ENCODE data around the gene MRI1. TPM values are rescaled to one million over a fixed set of nuclear protein-coding genes. Genes with fewer than 3 reads are reported as not detected.
A peak's percentile ranks its signal among the peaks of the same experiment; 100 is the strongest.

The MRI1 gene
- total and polyA plus RNA-seq, 4 experiments from 2014 or later, result 3.5 to 52.3 (median 32.4) TPM

DNA sequence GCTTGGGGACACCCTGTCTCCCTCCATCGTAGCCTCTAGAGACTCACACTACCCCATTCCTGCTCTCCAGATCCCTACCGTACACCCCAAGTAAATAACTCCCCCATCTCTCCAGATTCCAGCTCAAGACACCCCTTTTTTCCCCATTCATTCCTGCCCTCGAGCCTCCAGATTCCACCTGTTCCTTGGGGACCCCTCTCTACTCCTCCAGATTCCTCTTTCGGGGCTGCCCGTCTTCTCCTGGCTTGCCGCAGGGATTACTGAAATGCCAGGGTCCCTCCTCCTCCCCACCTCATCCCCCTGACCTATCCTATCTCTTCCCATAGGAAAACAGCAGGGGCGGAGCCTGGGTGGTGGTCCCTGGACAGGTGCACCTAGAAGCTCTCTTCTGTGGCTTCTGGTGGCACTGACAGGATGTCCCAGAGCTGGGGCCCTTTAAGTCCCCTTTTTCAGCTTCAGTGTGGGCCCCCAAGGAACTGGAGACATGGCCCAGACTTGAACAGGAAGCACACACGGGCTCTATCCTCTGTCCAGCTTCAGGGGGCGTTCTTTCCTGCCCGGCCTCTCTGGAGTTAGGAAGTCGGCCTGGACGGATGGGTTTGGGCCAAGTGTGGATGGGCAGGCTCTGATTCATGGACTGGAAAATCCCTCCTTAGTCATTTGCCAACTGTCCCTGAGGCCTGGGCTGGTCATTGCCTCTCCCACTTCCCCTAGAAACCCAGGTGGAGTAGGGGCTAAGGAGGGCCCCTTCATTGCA is 32.2 kb downstream of the MRI1 start:
- intact Hi-C loops (cut with micrococcal nuclease), result no loop called here
- peaks cover 0 to 2% (median 0%) of the 10 kb centered on the region in 8 donors for H3K9me3 Mint-ChIP-seq
- CTCF ChIA-PET (ENCODE audit: partially characterized antibody), result interaction anchor here (1.5 to 5.9 kb wide), 4 partner anchors 8 to 66 kb away, joined by 6 to 39 read pairs (median 6); no protein-coding TSS in a partner anchor

DNA sequence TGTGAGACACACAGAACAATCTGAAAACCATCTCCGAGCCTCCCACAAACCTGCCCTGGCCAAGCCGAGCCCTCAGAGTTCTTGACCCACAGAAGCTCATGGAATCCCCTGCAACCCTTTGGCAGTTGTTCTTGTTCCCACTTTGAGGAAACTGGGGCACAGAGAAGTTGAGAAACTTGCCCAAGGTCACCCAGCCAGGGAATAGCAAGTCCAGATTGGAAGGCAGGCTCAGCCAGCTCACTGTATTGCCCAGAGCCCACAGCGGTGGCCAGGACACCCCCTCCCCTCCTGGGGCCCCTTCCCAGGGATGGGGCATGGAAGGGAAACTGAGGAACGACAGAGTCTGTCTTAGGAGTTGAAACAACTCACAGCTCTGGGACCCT is 32.7 kb downstream of the MRI1 start:
- no peaks in the 10 kb centered on the region for H3K27me3 ChIP-seq (ENCODE audit: insufficient read depth, low read length)
- H3K4me1 ChIP-seq (ENCODE audit: insufficient read depth, low read length), result peaks cover 18% of the 10 kb centered on the region
- Mint-ChIP-seq H3K27me3 (no peaks in the 10 kb centered on the region), H3K9me3 (peaks cover 0 to 2% (median 0%) of the 10 kb centered on the region in 8 donors), H3K27ac (peak overlapping the region in 4 of 7 donors; percentile 10 to 89 (median 74)), H3K36me3 (peaks cover 0 to 4% of the 10 kb centered on the region in 2 donors), H3K4me3 (peak overlapping the region in 6 of 8 donors; percentile 13 to 93 (median 78)), H3K4me1 (peaks cover 15 to 33% (median 25%) of the 10 kb centered on the region in 4 donors)
- no peak for DNase-seq
- H3K27ac ChIP-seq (ENCODE audit: low read depth, low read length), result no peak overlapping the region
- no peaks in the 10 kb centered on the region for H3K36me3 ChIP-seq (ENCODE audit: insufficient read depth, low read length)
- H3K9me3 ChIP-seq (ENCODE audit: control insufficient read depth in 1 of 2, low read length in 2 of 2), result no peaks in the 10 kb centered on the region
- CTCF ChIA-PET (ENCODE audit: partially characterized antibody), result interaction anchor here (1.3 to 5.9 kb wide), 5 partner anchors 9 to 65 kb away, joined by 3 to 39 read pairs (median 6); no protein-coding TSS in a partner anchor
- intact Hi-C loops (cut with micrococcal nuclease), result no loop called here
- no peak overlapping the region for H3K4me3 ChIP-seq (ENCODE audit: low read length in 2 of 2)
- POLR2A ChIA-PET (ENCODE audit: partially characterized antibody), result interaction anchor here (0.5 to 8.3 kb wide), 6 partner anchors 9 to 50 kb away, joined by 3 to 119 read pairs (median 16); partner anchors contain the start of gene C19orf53

More for the DNA sequence above, 32.2 kb downstream of the MRI1 start:
- H3K27me3 ChIP-seq (ENCODE audit: insufficient read depth, low read length), result no peaks in the 10 kb centered on the region
- Mint-ChIP-seq H3K27ac (peak overlapping the region; percentile 60 to 91 (median 85)), H3K36me3 (peaks cover 0 to 4% of the 10 kb centered on the region in 2 donors), H3K4me3 (peak overlapping the region; percentile 73 to 93 (median 80)), H3K4me1 (peaks cover 15 to 33% (median 25%) of the 10 kb centered on the region in 4 donors), H3K27me3 (no peaks in the 10 kb centered on the region)
- DNase-seq, result no peak
- H3K4me3 ChIP-seq (ENCODE audit: low read length in 2 of 2), result no peak overlapping the region
- H3K4me1 ChIP-seq (ENCODE audit: insufficient read depth, low read length), result peaks cover 18% of the 10 kb centered on the region
- POLR2A ChIA-PET (ENCODE audit: partially characterized antibody), result interaction anchor here (1.0 to 8.3 kb wide), 10 partner anchors 9 to 66 kb away, joined by 3 to 119 read pairs (median 16); partner anchors contain the start of gene C19orf53
- H3K27ac ChIP-seq (ENCODE audit: low read depth, low read length), result peak overlapping the region; percentile 53
- no peaks in the 10 kb centered on the region for H3K9me3 ChIP-seq (ENCODE audit: control insufficient read depth in 1 of 2, low read length in 2 of 2)
- no peaks in the 10 kb centered on the region for H3K36me3 ChIP-seq (ENCODE audit: insufficient read depth, low read length)

GRCh38 chr19:13797870-13798269 is 33.5 kb downstream of the MRI1 start:
- peak overlapping the region in 2 of 7 donors; percentile 4 to 17 for H3K27ac Mint-ChIP-seq
- peaks cover 0 to 2% (median 0%) of the 10 kb centered on the region in 8 donors for H3K9me3 Mint-ChIP-seq
- Histone ChIP-seq H3K9me3 (ENCODE audit: control insufficient read depth in 1 of 2, low read length in 2 of 2) (no peaks in the 10 kb centered on the region), H3K27ac (ENCODE audit: low read depth, low read length) (no peak overlapping the region), H3K36me3 (ENCODE audit: insufficient read depth, low read length) (no peaks in the 10 kb centered on the region), H3K4me1 (ENCODE audit: insufficient read depth, low read length) (peaks cover 18% of the 10 kb centered on the region), H3K27me3 (ENCODE audit: insufficient read depth, low read length) (no peaks in the 10 kb centered on the region), H3K4me3 (ENCODE audit: low read length in 2 of 2) (no peak overlapping the region)
- intact Hi-C loops (cut with micrococcal nuclease), result no loop called here
- H3K4me1 Mint-ChIP-seq, result peaks cover 15 to 33% (median 25%) of the 10 kb centered on the region in 4 donors
- H3K4me3 Mint-ChIP-seq, result peak overlapping the region in 3 of 8 donors; percentile 5 to 41 (median 38)
- ChIA-PET POLR2A (ENCODE audit: partially characterized antibody) (interaction anchor here (0.6 to 8.3 kb wide), 5 partner anchors 8 to 614 kb away, joined by 4 to 119 read pairs (median 10); no protein-coding TSS in a partner anchor), CTCF (ENCODE audit: partially characterized antibody) (interaction anchor here (0.9 to 5.9 kb wide), 5 partner anchors 12 to 220 kb away, joined by 3 to 39 read pairs (median 6); no protein-coding TSS in a partner anchor)
- no peaks in the 10 kb centered on the region for H3K27me3 Mint-ChIP-seq
- H3K36me3 Mint-ChIP-seq, result peaks cover 0 to 4% of the 10 kb centered on the region in 2 donors
- DNase-seq, result no peak

- CTCF ChIA-PET (ENCODE audit: partially characterized antibody), result interaction anchor here (1.0 kb wide), 1 partner anchor 12 kb away, joined by 5 read pairs; no protein-coding TSS in a partner anchor
- Mint-ChIP-seq H3K4me1 (peaks cover 10 to 21% (median 16%) of the 10 kb centered on the region in 4 donors), H3K27ac (no peak overlapping the region), H3K4me3 (no peak overlapping the region), H3K9me3 (no peaks in the 10 kb centered on the region), H3K36me3 (peaks cover 0 to 4% of the 10 kb centered on the region in 2 donors), H3K27me3 (no peaks in the 10 kb centered on the region)
- no peaks in the 10 kb centered on the region for H3K9me3 ChIP-seq (ENCODE audit: control insufficient read depth in 1 of 2, low read length in 2 of 2)
- H3K27ac ChIP-seq (ENCODE audit: low read depth, low read length), result no peak overlapping the region
- intact Hi-C loops (cut with micrococcal nuclease), result no loop called here
- no peak for DNase-seq
- no peaks in the 10 kb centered on the region for H3K36me3 ChIP-seq (ENCODE audit: insufficient read depth, low read length)
- no peak overlapping the region for H3K4me3 ChIP-seq (ENCODE audit: low read length in 2 of 2)
- POLR2A ChIA-PET (ENCODE audit: partially characterized antibody), result interaction anchor here (1.1 to 8.3 kb wide), 2 partner anchors 38 to 47 kb away, joined by 3 to 119 read pairs; no protein-coding TSS in a partner anchor
- H3K4me1 ChIP-seq (ENCODE audit: insufficient read depth, low read length), result peaks cover 18% of the 10 kb centered on the region
- H3K27me3 ChIP-seq (ENCODE audit: insufficient read depth, low read length), result no peaks in the 10 kb centered on the region
Measured at GRCh38 chr19:13799669-13800068, 35.3 kb downstream of the MRI1 start.

DNA sequence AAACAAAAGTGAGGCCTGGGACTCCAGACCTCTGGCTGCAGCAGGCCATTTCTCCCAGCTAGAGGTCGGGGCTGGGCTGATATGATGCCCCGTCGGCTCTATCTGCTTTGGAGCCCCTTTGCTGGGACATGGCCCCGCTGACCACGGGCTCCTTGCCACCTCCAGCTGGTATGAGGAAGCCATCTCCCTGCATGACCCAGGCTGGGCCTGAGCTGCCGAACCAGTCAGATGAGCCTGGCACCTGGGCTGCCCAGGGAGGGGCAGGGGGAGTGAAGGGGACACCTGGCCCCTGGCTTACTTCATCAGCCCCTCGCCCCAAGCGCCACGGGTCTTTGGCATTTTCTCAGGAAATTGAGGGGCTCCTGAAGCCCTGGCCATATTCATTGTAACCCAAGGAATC is 38.7 kb downstream of the MRI1 start:
- H3K4me3 ChIP-seq (ENCODE audit: low read length in 2 of 2), result no peak overlapping the region
- H3K27me3 ChIP-seq (ENCODE audit: insufficient read depth, low read length), result no peaks in the 10 kb centered on the region
- H3K27ac ChIP-seq (ENCODE audit: low read depth, low read length), result no peak overlapping the region
- peaks cover 0 to 2% of the 10 kb centered on the region in 2 donors for H3K36me3 Mint-ChIP-seq
- H3K4me1 Mint-ChIP-seq, result no peaks in the 10 kb centered on the region
- H3K4me1 ChIP-seq (ENCODE audit: insufficient read depth, low read length), result no peaks in the 10 kb centered on the region
- no peaks in the 10 kb centered on the region for H3K9me3 ChIP-seq (ENCODE audit: control insufficient read depth in 1 of 2, low read length in 2 of 2)
- intact Hi-C loops (cut with micrococcal nuclease), result no loop called here
- H3K4me3 Mint-ChIP-seq, result no peak overlapping the region
- no peak for DNase-seq
- H3K9me3 Mint-ChIP-seq, result no peaks in the 10 kb centered on the region
- POLR2A ChIA-PET (ENCODE audit: partially characterized antibody), result no interaction called here
- no peaks in the 10 kb centered on the region for H3K27me3 Mint-ChIP-seq
- H3K27ac Mint-ChIP-seq, result no peak overlapping the region
- CTCF ChIA-PET (ENCODE audit: partially characterized antibody), result interaction anchor here (0.7 to 1.3 kb wide), 3 partner anchors 15 to 59 kb away, joined by 3 read pairs; no protein-coding TSS in a partner anchor
- no peaks in the 10 kb centered on the region for H3K36me3 ChIP-seq (ENCODE audit: insufficient read depth, low read length)

GRCh38 chr19:13804830-13805683 is 40.7 kb downstream of the MRI1 start:
- H3K36me3 ChIP-seq (ENCODE audit: insufficient read depth, low read length), result no peaks in the 10 kb centered on the region
- Mint-ChIP-seq H3K4me1 (no peaks in the 10 kb centered on the region), H3K36me3 (peaks cover 0 to 8% of the 10 kb centered on the region in 2 donors), H3K27ac (no peak overlapping the region), H3K4me3 (peak overlapping the region in 1 of 8 donors; percentile 34), H3K9me3 (no peaks in the 10 kb centered on the region), H3K27me3 (no peaks in the 10 kb centered on the region)
- H3K27me3 ChIP-seq (ENCODE audit: insufficient read depth, low read length), result no peaks in the 10 kb centered on the region
- no peaks in the 10 kb centered on the region for H3K4me1 ChIP-seq (ENCODE audit: insufficient read depth, low read length)
- H3K27ac ChIP-seq (ENCODE audit: low read depth, low read length), result no peak overlapping the region
- H3K9me3 ChIP-seq (ENCODE audit: control insufficient read depth in 1 of 2, low read length in 2 of 2), result no peaks in the 10 kb centered on the region
- ChIA-PET POLR2A (ENCODE audit: partially characterized antibody) (interaction anchor here (1.1 to 1.2 kb wide), 2 partner anchors 7 to 12 kb away, joined by 3 to 4 read pairs; no protein-coding TSS in a partner anchor), CTCF (ENCODE audit: partially characterized antibody) (interaction anchor here (1.0 to 1.1 kb wide), 2 partner anchors 45 to 58 kb away, joined by 3 to 4 read pairs; no protein-coding TSS in a partner anchor)
- intact Hi-C loops (cut with micrococcal nuclease), result no loop called here
- no peak for DNase-seq
- H3K4me3 ChIP-seq (ENCODE audit: low read length in 2 of 2), result no peak overlapping the region

Data from CD4-positive, alpha-beta memory T cell (primary cell).